HG02623 (cell line): ENCODE results near the gene PCDHGA2.
"Not testable (repeated sequence)": the region's sequence is repeated elsewhere in the genome, so short reads cannot be mapped to it uniquely, and the experiment has no call there.

ENCODE experiments used
- ATAC-seq: cut with Tn5 transposase; IDR thresholded peaks from one replicate; pipeline ENCODE4 v1.9.1; 2021; ENCODE audit warnings: moderate library complexity; ENCODE audit not compliant: unreplicated experiment

The PCDHGA2 gene

DNA sequence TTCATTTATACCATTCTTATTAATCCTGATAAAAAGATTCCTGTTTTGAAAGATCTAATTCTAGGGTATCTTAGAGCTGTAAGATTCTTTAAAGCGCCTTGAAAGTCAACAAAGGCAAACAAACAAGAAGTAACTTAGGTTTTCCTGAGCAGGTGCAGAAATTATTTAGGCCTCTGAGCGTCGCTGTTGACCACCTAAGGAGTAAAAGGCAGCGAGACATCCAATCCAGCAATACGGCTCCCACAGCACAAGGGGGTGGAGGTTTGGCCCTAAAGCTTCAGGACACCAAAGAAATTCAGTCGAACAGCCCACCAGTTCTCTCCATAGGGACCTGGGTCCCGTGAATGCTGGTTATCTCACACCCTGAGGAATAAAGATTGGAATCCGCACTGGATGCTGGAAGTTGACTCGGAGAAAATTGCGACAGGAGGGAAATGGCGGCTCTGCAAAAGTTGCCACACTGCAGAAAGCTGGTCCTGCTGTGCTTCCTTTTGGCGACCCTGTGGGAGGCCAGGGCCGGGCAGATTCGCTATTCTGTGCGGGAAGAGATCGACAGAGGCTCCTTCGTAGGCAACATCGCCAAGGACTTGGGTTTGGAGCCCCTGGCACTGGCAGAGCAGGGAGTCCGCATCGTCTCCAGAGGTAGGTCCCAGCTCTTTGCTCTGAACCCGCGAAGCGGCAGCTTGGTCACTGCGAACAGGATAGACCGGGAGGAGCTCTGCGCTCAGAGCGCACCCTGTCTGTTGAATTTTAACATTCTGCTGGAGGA is at the start of gene PCDHGA2:
TSS of gene PCDHGA2 (plus strand) at position 223 of the 769 bp plus-strand sequence.
- no peak for ATAC-seq

DNA sequence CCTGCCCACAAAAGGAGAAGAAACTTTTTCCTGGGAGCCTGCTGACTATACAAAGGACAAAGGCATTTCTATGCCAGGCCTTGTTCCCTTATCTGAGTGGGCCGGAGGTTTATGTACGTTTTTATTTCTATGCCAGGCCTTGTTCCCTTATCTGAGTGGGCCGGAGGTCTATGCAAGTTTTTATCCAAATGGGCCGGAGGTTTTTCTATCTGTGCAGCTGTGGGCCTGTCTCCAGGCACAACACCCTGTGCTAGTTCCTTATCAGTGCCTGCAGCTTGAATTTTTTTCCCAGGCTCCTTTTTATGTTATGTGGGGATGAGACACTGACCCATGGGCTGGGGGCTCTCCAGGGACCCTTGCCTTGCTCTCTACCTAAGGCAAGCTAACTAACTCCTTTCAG is 40.2 kb upstream of the PCDHGA2 start:
- no peak for ATAC-seq

DNA sequence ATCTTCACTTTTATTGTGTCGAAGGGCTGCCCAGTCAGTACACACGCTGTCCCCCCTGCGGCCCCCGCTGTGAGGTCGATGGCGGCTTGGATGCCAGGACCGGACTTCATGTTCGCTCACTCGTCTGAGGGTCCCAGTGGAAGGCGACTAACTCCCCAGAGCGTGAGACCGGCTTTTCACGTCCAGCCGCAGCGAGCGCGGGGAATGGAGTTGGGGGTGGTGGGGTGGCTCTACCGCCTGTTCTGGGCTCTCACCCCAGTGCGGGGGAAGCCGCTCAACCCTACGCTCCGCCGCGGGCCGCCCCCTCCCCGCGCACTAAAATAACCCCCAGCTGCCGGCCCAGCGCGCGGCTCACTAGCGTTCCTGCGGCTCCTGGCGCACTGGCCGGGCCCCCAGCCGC is 34.8 kb upstream of the PCDHGA2 start, which contains the start of gene SLC25A2:
TSS of gene SLC25A2 (minus strand) at position 294 of the 400 bp plus-strand sequence. CDS start at position 110, 184 bp downstream.
- no peak for ATAC-seq

DNA sequence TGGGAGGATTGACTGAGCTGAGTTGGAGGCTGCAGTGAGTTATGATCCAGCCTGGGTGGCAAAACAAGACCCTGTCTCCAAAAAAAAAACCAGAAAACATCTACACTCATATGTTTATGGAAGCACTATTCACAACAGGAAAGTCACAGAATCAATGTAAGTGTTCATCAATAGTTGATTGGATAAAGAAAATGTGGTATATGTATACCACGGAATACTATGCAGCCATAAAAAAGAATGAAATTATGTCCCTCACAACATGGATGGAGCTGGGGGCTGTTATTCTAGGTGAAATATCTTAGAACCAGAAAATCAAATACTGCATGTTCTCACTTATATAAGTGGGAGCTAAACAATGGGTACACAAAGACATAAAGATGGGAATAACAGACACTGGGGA is 31.9 kb upstream of the PCDHGA2 start:
- no peak for ATAC-seq

DNA sequence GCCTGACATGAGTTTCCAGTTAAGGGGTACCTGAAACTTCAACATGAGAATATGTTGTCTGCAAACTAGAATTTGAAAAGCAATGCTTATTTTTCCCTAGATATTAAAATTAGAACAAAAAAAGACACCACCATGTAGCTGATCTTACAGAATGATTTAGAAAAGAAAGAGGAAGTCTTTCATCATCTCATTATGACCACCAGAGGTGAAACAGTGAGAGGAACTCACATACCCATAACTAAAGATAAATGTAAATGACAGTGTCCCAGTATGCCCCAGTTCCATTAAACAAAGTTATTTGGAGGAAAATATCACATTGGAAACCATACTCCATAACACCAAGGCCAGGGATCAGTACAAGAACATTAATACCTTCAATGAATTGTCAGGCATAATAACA is 24.8 kb upstream of the PCDHGA2 start:
- no peak for ATAC-seq

DNA sequence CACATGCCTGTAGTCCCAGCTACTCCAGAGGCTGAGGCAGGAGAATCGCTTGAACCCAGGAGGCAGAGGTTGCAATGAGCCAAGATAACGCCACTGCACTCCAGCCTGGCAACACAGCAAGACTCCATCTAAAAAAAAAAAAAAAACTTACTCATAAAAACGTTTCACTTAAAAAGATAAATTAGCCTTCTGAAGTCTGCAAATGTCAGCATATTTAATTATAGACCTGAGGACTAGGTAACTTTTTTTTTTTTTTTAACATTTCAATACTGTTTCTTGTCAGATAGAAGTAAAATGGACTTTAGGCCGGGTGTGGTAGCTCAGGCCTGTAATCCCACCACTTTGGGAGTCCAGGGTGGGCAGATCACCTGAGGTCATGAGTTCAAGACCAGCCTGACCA is 21.6 kb upstream of the PCDHGA2 start:
- not testable (repeated sequence) for ATAC-seq

DNA sequence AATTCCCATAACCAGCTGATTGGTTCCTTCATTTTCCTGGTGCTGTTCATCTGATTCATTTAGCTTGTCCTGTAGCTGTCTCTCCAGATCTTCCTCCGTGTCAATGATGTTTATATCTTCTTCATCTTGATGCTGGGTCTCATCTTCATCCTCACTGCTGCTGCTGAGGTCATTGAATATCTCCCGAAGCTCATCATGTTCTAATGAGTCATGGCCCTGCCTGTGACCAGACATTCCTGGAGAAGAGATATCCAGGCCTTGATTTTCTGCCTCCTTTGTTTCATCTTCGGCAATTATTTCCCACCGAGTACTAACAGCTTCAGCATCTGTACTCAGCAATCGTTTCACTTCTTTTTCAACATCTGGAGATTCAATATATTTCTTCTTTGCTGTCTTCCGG is 19.4 kb upstream of the PCDHGA2 start:
- no peak for ATAC-seq

DNA sequence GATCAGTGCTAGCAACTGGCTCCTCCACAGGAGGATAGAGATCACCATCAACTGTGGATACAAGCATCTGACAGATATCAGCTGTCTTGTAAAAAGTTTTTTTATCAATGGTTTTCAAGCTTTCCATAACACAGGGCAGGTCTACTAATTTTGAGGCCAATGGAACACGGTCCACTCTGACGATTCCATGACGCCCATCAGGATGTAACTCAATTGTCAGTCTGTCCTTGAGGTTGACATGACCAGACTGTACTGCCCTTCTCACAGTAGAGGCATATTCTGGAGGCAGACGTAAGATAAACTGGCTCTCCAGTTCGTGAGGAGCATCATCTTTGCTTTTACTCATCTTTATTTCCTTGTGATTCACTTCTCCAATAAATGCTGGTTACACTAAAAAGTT is 18.9 kb upstream of the PCDHGA2 start:
- ATAC-seq: no peak

DNA sequence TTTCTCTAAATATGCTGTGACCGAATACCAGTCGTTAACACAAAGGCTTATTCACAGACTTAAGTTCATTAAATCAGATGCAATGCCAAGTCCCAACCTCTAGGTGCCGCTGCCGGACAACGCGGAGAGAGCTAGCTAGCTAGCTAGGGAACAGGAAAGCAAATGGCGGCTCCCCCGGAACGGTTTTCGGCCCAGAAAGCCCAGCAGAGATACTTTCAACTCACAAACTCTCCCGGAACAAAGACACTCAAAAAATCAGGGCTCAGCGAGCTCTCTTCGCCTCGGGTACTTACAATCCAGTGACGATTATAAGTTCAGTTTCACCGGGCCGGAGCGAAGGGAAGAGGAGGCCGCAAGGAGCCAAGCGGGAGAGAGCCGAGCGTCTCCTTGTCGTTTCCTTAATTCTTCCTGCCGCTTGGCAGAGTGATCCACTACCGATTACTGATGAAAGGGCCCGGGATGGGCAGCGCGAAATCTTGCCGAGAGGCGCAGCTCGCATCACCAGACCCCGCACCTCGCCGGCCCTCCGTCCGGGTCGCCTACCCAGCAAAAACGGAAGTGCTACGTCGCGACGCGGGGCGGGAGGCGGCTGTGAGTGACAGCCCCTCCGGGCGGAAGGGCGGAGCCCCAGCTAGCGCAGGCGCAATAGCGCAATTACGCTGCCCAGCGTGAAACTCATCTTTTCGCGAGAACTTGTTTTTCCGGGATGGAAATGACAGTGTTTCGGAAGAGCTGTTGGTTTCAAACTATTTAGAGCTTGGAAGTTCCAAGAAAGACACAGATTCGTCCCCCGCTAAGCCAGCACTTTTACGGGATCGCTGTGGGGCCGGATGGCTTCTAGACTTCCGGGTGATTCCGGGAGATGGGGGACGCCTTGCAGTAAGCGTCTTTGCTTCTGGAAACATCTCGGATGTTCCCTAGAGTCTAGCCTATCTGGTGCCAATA is 18.1 kb upstream of the PCDHGA2 start, which contains the start of gene TAF7:
TSS of gene TAF7 (minus strand) at position 560 of the 945 bp plus-strand sequence. CDS start 740 bp downstream, outside the sequence.
- peak; percentile 91 for ATAC-seq

DNA sequence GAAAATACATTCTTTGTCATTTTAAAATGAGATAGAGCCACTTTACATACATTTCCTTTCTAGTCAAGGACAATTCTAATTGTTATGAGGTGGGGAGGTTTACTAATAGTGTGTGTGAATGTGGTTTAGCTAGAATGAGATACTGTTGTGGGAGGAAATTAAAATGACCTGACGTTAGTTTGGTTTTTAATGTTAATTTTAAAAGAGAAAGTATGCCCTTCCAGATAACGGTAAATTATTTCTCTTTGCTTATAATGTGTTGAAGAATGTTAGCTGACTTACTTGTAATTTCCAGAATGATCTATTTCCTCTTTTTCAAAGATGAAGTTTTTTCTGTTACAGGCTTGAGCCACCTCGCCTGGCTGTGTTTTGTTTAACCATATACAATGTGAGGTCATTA is 16.3 kb upstream of the PCDHGA2 start:
- ATAC-seq: no peak

DNA sequence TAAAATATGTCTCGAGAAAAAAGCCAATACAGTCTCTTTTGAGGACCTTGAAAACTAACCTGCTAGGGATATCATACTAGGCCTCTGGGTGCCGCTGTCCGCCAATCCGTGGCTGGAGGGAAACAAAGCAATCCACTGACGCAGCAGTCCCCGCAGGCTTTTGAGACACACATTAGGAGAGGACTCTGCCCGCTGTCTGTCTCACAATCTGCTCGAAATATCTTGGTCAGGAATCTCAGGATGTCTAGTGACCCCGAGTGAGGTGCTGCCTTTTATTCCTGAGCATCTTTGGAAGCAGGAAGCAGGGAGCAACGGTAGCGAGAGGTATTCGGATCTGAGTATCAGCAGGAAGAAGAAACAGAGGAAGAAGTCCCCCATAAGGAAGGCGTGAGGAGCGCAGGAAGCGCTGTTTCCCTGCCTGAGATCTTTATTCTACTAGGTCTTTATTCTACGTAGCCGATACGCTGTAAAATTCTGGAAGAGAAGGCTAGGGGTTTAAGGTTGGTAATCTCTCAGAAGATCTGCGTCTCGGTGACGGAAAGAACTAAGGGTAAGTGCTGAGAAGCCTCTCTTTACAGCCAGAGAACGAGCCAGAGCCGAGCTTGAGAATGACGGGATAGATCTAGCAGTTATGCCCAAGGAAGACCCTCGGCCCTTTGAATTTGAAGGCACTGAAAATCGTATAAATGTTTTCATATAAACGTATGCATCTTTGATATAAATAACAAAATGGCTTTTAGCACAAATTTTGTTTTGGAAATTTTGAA is 12.3 kb upstream of the PCDHGA2 start:
- peak; percentile 71 for ATAC-seq

DNA sequence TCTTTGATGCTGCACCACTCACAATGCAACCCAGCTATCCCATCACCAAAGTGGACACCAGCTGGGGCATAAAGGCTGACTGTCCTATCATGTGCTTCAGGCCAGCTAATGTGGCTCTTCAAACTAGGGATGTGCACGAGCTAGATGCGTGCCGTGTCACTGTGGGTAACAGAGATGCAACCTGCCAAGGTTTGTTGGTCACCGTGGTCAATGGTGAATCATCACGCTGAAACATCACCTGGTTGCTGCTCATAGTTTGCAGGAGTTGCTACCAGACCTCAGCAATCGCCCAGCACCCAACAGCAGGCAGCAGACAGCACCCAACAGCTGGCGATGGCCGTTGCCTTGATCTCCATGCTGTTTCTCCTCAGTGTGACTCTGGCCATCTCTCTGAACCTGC is 10.3 kb upstream of the PCDHGA2 start:
- ATAC-seq: no peak

DNA sequence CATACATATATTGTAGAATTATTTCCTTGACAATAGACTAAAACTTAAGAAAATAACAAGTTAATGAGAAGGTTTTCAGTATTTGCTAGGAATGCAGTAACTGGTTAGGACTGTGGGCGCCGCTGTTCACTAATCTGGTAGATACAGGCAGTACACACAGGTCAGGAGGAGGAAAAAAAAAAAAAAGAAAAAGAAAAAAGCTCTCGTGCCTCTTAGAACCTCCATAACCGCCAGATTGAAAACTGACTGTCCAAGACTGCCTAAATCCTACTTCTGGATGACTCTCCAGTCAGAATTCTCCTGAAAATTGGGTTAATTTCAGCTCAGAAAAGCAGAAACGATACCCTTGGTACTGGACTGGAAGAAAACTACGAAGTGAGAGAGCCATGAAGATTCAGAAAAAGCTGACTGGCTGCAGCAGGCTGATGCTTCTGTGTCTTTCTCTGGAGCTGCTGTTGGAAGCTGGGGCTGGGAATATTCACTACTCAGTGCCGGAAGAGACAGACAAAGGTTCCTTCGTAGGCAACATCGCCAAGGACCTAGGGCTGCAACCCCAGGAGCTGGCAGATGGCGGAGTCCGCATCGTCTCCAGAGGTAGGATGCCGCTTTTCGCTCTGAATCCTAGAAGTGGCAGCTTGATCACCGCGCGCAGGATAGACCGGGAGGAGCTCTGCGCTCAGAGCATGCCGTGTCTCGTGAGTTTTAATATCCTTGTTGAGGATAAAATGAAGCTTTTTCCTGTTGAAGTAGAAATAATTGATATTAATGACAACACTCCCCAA is 8.1 kb upstream of the PCDHGA2 start, which contains the start of gene PCDHGA1:
TSS of gene PCDHGA1 (plus strand) at position 216 of the 782 bp plus-strand sequence.
- no peak for ATAC-seq

DNA sequence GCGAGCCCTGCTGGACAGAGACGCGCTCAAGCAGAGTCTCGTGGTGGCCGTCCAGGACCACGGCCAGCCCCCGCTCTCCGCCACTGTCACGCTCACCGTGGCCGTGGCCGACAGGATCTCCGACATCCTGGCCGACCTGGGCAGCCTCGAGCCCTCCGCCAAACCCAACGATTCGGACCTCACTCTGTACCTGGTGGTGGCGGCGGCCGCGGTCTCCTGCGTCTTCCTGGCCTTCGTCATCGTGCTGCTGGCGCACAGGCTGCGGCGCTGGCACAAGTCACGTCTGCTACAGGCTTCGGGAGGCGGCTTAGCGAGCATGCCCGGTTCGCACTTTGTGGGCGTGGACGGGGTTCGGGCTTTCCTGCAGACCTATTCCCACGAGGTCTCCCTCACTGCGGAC is 6.0 kb upstream of the PCDHGA2 start:
- not testable (repeated sequence) for ATAC-seq

DNA sequence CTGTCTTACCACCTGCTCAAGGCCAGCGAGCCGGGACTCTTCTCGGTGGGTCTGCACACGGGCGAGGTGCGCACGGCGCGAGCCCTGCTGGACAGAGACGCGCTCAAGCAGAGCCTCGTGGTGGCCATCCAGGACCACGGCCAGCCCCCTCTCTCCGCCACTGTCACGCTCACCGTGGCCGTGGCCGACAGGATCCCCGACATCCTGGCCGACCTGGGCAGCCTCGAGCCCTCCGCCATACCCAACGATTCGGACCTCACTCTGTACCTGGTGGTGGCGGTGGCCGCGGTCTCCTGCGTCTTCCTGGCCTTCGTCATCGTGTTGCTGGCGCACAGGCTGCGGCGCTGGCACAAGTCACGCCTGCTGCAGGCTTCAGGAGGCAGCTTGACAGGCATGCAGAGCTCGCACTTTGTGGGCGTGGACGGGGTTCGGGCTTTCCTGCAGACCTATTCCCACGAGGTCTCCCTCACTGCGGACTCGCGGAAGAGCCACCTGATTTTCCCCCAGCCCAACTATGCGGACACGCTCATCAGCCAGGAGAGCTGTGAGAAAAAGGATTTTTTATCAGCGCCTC is 2.3 kb downstream of the PCDHGA2 start:
- not testable (repeated sequence) for ATAC-seq

DNA sequence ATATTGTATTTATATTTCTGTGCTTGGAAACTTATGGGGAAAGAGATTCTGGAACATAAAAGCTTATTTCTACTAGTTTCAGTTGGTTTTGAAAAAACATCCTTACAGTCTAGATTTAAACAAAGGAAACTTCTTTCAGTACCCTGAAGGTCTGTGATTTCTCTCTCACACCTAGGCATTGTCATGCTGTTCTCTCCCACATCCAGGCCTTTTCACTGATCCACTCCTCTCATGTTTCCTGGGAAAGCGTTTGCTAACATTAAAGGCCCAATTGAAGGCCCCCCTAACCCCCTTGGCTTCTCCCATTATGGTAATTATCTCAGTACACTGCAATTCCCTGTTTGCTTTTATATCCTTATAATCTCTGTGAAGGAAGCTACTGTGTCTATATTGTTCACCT is 4.2 kb downstream of the PCDHGA2 start:
- ATAC-seq: no peak

DNA sequence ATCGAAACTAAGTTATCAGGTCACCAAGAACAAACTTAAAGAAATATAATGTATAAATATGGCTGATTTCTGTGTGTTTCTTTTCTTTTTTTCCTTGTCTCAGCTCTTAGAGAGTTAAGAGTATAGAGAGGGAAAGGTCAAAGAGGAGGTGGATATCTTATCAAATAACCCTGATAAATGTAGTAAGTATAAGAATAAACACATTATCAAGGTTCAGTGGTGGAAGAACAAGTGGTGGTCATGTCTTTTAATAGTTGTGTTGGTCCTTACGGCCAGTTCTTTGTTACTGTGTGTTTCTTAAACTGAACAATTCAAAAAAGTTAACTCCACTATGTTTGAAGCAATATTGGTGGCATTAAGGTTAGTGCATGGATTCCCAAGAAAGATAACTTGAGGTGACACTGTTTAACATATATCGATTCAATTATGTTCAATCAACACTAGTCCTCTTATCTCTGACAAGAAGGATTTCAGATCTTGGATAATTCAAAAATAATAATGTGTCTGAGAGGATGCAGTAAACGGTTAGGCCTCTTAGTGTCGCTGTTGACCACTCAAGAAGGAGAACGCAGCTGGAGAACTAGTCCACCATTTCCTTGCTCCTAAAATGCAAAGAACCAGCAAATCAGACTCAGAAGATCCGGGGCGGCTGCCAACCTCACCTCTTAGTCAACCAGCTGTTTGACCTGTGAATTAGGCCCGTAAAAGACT is 4.8 kb downstream of the PCDHGA2 start, which contains the start of gene PCDHGA3:
TSS of gene PCDHGA3 (plus strand) at position 588 of the 711 bp plus-strand sequence. CDS start 205 bp downstream, outside the sequence.
- ATAC-seq: no peak

DNA sequence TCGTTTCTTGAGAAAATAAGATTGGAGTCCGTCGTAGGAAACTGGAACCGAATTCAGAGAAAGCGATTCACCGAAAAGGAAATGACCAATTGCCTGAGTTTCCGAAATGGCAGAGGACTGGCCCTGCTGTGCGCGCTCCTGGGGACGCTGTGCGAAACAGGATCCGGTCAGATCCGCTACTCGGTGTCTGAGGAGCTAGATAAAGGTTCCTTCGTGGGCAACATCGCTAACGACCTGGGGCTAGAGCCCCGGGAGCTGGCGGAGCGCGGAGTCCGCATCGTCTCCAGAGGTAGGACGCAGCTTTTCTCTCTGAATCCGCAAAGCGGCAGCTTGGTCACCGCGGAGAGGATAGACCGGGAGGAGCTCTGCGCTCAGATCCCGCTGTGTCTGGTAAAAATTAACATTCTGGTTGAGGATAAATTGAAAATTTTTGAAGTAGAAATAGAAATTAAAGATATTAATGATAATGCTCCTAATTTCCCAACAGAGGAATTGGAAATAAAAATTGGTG is 5.4 kb downstream of the PCDHGA2 start:
- no peak for ATAC-seq

DNA sequence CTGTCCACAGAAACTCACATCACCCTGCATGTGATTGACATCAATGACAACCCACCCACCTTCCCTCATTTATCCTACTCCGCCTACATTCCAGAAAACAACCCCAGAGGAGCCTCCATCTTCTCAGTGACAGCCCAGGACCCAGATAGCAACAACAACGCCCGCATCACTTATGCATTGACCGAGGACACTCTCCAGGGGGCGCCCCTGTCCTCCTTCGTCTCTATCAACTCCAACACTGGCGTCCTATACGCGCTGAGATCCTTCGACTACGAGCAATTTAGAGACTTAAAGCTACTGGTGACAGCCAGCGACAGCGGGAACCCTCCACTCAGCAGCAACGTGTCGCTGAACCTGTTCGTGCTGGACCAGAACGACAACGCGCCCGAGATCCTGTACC is 6.8 kb downstream of the PCDHGA2 start:
- ATAC-seq: no peak
